Muscle of leg (tissue), 16 donors: ENCODE results near the gene DHRSX. TPM values are rescaled to one million over a fixed set of nuclear protein-coding genes. Genes with fewer than 3 reads are reported as not detected.

ENCODE experiments used
- DNase-seq: peaks from one replicate; pipeline ENCODE4 v3.0.0; 2013
- H3K27ac ChIP-seq: one replicate; pipeline ENCODE4 v1.5.1; 2013; ENCODE audit warnings: mild to moderate bottlenecking, low read length, control low read depth
- H3K27me3 ChIP-seq: one replicate; pipeline ENCODE4 v1.6.1; 2013; ENCODE audit warnings: low read length; ENCODE audit not compliant: control insufficient read depth, insufficient read depth
- H3K36me3 ChIP-seq: one replicate; pipeline ENCODE4 v1.6.1; 2013; ENCODE audit warnings: low read length; ENCODE audit not compliant: control insufficient read depth, insufficient read depth
- H3K4me1 ChIP-seq: one replicate; pipeline ENCODE4 v1.6.1; 2013; ENCODE audit warnings: low read length; ENCODE audit not compliant: control insufficient read depth, insufficient read depth
- H3K4me3 ChIP-seq: one replicate; pipeline ENCODE4 v1.5.1; 2013; ENCODE audit warnings: low read length, control low read depth
- H3K9me3 ChIP-seq: replicated peaks from 2 replicates; pipeline ENCODE4 v1.6.1; 2013; ENCODE audit warnings: low read depth, low read length; ENCODE audit not compliant: control insufficient read depth
- WGBS: methylation state at CpG from one replicate; pipeline ENCODE4 v1.1.5; 2013; ENCODE audit warnings: missing lambda C conversion rate; ENCODE audit not compliant: insufficient coverage; 5-methylcytosine and 5-hydroxymethylcytosine counted together
- long read RNA-seq, 11 donors: transcript quantifications; one replicate each; lab custom pipeline, GENCODE V29; 2026
- polyA plus RNA-seq, 8 donors: library from polyadenylated mRNA; unstranded; fragments of 120-200 nt; gene quantifications; one replicate each; pipeline versions ENCODE4 v1.2.1 to v1.2.3, GENCODE V29; 2013; ENCODE audit warnings: inconsistent platforms in 1 of 8, low replicate concordance in 1 of 8; ENCODE audit not compliant: insufficient read length in 8 of 8, insufficient read depth in 1 of 8
- total RNA-seq: library from RNA; stranded (reverse); fragments of 120-200 nt; gene quantifications from one replicate; pipeline ENCODE4 v1.2.4, GENCODE V29; 2013

The DHRSX gene, protein sequence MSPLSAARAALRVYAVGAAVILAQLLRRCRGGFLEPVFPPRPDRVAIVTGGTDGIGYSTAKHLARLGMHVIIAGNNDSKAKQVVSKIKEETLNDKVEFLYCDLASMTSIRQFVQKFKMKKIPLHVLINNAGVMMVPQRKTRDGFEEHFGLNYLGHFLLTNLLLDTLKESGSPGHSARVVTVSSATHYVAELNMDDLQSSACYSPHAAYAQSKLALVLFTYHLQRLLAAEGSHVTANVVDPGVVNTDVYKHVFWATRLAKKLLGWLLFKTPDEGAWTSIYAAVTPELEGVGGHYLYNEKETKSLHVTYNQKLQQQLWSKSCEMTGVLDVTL
- total RNA-seq (11.4 TPM), polyA plus RNA-seq (10 to 100 TPM; 12.7 to 19.1 (median 14.4) TPM)
- long read RNA-seq, donor 1, partial matches to known transcripts: 0 of 3 reads
- long read RNA-seq, donor 1, other reads (novel, unspliced or antisense): 0 of 3 reads
- long read RNA-seq, donor 2: 0 reads
- long read RNA-seq, donor 3, partial matches to known transcripts: 6 of 8 reads
- long read RNA-seq, donor 3, other reads (novel, unspliced or antisense): 0 of 8 reads
- long read RNA-seq, donor 4, transcript DHRSX-201 (7 exons, 2,571 nt): major isoform, 8 of 8 reads
- long read RNA-seq, donor 4, partial matches to known transcripts: 0 of 8 reads
- long read RNA-seq, donor 4, other reads (novel, unspliced or antisense): 0 of 8 reads
- long read RNA-seq, donor 5, transcript DHRSX-201 (7 exons, 2,571 nt): major isoform, 5 of 22 reads
- long read RNA-seq, donor 5, partial matches to known transcripts: 17 of 22 reads
- long read RNA-seq, donor 5, other reads (novel, unspliced or antisense): 0 of 22 reads
- long read RNA-seq, donor 6, transcript DHRSX-201 (7 exons, 2,571 nt): major isoform, 7 of 14 reads
- long read RNA-seq, donor 6, partial matches to known transcripts: 5 of 14 reads
- long read RNA-seq, donor 6, other reads (novel, unspliced or antisense): 0 of 14 reads
- long read RNA-seq, donor 7, transcript DHRSX-201 (7 exons, 2,571 nt): major isoform, 7 of 15 reads
- long read RNA-seq, donor 7, partial matches to known transcripts: 7 of 15 reads
- long read RNA-seq, donor 7, other reads (novel, unspliced or antisense): 0 of 15 reads
- long read RNA-seq, donor 8, transcript DHRSX-201 (7 exons, 2,571 nt): major isoform, 7 of 7 reads
- long read RNA-seq, donor 8, partial matches to known transcripts: 0 of 7 reads
- long read RNA-seq, donor 8, other reads (novel, unspliced or antisense): 0 of 7 reads
- long read RNA-seq, donor 9, partial matches to known transcripts: 0 of 2 reads
- long read RNA-seq, donor 9, other reads (novel, unspliced or antisense): 0 of 2 reads
- long read RNA-seq, donor 10, partial matches to known transcripts: 0 of 1 reads
- long read RNA-seq, donor 10, other reads (novel, unspliced or antisense): 0 of 1 reads
- long read RNA-seq, donor 11, partial matches to known transcripts: 0 of 2 reads
- long read RNA-seq, donor 11, other reads (novel, unspliced or antisense): 0 of 2 reads

DNA sequence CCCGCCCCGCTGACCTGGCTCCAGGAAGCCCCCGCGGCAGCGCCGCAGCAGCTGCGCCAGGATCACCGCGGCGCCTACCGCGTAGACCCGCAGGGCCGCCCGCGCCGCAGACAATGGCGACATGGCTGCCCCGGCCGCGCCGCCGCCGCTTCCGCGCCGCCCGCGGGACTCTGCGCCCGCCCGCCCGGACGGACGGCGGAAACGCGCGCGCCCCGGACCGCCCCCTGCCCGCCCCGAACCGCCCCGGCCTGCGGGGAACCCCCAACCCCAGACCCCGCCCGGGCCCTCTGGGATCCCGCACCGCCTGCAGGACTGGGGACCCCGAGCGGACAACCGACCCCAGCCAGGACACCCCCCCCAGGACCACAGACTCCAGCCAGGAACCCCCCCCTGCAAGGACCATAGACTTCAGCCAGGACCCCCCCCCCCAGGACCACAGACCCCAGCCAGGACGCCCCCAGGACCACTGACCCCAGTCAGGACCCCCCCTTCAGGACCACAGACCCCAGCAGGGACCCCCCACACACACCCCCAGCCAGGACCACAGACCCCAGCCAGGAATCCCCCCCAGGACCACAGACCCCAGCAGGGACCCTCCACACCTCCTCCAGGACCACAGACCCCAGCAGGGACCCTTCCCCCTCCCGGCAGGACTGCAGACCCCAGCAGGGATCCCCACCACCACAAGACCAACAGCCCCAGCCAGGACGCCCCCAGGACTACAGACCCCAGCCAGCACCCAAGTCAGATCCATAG, at the start of gene DHRSX, which contains the start of gene ZBED1:
Gene DHRSX, minus strand, starts transcription at position 174 of the 756 bp plus-strand sequence. Its CDS starts 51 bp downstream, at position 123.
Gene ZBED1, minus strand, starts transcription at position 174 of the 756 bp plus-strand sequence. CDS start 10,257 bp downstream, outside the sequence.
- no peaks in the 10 kb centered on the region for H3K9me3 ChIP-seq
- 5% methylated on average over 30 of the region's 57 CpGs for WGBS
- H3K27me3 ChIP-seq: no peaks in the 10 kb centered on the region
- no peaks in the 10 kb centered on the region for H3K36me3 ChIP-seq
- peak; percentile 63 for DNase-seq
- peak within 1 kb of the TSS; percentile 49 for H3K4me3 ChIP-seq
- peaks cover 19% of the 10 kb centered on the region for H3K4me1 ChIP-seq
- peak within 1 kb of the TSS; percentile 70 for H3K27ac ChIP-seq

DNA sequence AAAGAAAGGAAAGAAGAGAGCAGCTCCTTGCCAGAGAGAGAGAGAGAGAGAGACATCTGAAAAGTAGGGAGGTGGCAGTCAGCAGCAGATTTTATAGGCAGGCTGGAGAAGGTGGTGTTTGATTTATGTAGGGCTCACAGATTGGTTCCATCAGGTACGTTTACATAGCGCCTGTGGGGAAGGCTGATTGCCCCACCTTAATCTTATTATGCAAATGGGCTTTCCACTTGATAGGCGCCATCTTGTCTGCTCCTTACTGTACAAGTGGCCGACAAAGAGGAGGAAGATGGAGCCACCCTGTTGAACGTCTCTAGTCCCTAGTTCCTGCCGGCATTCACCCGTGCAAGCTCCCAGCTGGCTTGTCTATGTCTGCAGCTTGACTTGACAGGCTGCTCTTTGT, 49.1 kb upstream of the DHRSX start:
- Histone ChIP-seq H3K27me3 (peaks cover 4% of the 10 kb centered on the region), H3K4me1 (no peaks in the 10 kb centered on the region), H3K27ac (no peak overlapping the region), H3K9me3 (no peaks in the 10 kb centered on the region), H3K4me3 (no peak overlapping the region), H3K36me3 (no peaks in the 10 kb centered on the region)
- no peak for DNase-seq
- WGBS: 38% methylated on average over 5 of the region's 7 CpGs

DNA sequence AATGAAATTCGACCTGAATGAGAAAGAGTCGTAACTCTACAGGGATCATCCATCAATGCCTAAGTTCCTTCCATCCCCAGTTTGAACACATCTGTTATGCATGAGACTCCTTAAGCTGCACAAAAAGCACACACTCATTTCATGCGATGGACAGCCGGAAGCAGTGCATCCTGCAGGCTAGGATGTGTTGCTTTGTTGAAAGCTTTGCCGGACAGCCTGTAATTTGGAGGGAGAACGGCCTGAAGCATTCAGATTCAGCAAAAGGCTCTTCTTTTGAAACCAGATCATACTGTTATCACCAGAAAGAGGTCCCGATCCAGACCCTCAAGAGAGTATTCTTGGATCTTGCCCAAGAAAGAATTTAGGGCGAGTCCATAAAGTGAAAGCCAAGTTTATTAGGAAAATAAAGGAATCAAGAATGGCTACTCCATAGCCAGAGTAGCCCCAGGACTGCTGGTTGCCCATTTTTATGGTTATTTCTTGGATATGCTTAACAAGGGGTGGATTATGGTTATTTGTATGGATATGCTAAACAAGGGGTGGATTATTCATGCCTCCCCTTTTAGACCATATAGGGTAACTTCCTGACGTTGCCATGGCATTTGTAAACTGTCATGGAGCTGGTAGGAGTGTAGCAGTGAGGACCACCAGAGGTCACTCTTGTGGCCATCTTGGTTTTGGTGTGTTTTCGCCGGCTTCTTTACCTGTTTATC, 48.1 kb upstream of the DHRSX start:
- WGBS: 17% methylated on average over 5 of the region's 11 CpGs
- Histone ChIP-seq H3K9me3 (no peaks in the 10 kb centered on the region), H3K27me3 (peaks cover 4% of the 10 kb centered on the region), H3K4me1 (no peaks in the 10 kb centered on the region), H3K36me3 (no peaks in the 10 kb centered on the region), H3K27ac (no peak overlapping the region), H3K4me3 (no peak overlapping the region)
- DNase-seq: peak; percentile 51

DNA sequence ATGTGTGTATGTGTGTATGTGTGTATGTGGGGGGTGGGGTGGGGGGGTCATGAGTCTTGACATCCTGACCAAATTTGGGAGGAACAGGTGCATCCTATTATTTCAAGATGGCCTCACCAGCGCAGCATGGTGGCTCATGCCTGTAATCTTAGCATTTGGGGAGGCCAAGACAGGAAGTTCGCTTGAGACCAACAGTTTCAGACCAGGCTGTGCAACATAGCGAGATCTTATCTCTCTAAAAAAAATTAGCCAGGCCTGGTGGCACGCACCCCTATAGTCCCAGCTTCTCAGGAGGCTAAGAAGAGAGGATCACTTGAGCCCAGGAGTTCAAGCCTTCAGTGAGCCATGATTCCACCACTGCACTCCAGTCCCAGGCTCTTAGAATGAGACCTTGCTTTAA, 47.0 kb upstream of the DHRSX start:
- no peak for DNase-seq
- WGBS: 60% methylated on average over 1 of the region's 4 CpGs
- Histone ChIP-seq H3K27ac (no peak overlapping the region), H3K9me3 (no peaks in the 10 kb centered on the region), H3K4me3 (no peak overlapping the region), H3K27me3 (peaks cover 4% of the 10 kb centered on the region), H3K4me1 (no peaks in the 10 kb centered on the region), H3K36me3 (no peaks in the 10 kb centered on the region)

DNA sequence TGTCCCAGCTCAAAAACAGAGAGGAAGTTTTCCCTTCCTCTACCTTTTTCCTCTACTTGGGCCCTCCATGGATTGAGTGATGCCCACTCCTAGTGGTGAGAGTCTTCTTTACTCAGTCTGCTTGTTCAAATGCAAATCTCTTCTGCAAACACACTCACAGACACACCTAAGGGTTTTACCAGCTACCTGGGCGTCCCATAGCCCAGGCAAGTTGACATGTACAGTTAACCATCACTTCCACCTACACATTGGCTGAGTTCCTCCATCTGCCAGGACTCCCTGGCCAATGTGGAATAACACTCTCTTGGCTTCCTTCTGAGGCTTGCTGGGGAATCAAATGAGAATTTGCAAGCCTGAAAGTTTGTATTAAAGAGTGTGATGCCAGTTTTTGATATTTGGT, 45.7 kb upstream of the DHRSX start:
- peaks cover 4% of the 10 kb centered on the region for H3K27me3 ChIP-seq
- no peaks in the 10 kb centered on the region for H3K4me1 ChIP-seq
- WGBS: 83% methylated on average over 1 of the region's 1 CpG
- H3K36me3 ChIP-seq: no peaks in the 10 kb centered on the region
- no peak for DNase-seq
- no peaks in the 10 kb centered on the region for H3K9me3 ChIP-seq
- H3K4me3 ChIP-seq: no peak overlapping the region
- no peak overlapping the region for H3K27ac ChIP-seq

DNA sequence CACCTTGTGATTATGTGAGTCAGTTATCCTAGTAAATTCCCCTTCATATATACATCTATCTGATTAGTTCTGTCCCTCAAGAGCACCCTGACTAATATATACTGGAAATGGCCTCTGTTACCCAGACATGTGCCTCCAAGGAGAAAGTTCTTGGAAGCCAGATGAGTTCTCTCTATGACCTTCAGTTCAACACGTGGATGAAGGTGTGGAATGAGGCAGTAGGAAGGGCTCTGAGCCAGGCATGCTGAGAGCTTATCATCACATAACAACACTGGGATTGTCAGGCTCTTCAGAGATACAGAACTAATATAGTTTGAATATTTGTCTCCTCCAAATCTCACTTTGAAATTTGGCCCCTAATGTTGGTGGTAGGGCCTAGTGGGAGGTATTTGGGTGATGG, 44.4 kb upstream of the DHRSX start:
- H3K9me3 ChIP-seq: no peaks in the 10 kb centered on the region
- no peaks in the 10 kb centered on the region for H3K36me3 ChIP-seq
- peaks cover 2% of the 10 kb centered on the region for H3K27me3 ChIP-seq
- no CpG with 5 or more reads among the region's 1 CpG for WGBS
- H3K4me1 ChIP-seq: no peaks in the 10 kb centered on the region
- H3K4me3 ChIP-seq: no peak overlapping the region
- no peak for DNase-seq
- no peak overlapping the region for H3K27ac ChIP-seq

DNA sequence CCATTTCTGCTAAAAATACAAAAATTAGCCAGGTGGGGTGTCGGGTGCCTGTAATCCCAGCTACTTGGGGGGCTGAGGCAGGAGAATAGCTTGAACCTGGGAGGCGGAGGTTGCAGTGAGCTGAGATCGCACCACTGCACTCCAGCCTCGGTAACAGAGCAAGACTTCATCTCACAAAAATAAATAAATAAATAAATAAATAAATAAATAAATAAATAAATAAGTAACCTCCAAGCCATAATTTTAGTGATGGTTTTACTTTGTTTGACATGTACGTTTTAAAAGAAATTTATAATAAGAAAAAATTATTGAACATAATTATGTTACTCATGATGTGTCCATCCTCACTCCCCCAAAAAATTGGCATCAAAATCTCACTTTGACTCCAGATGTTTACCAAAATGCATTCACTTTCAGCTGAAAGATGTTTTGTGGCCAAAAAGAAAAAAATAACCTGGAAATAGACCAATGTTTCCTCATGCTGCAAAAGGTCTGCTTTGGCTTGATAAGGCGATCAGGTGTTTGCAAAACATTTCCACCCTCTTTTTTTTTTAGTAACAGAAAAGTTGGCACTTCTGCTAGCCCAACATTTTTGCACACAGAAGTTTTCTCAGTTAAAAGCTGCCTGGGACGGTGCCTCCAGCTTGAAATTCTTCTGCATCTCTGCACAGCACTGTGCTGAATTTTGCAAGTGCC, 42.2 kb upstream of the DHRSX start:
- Histone ChIP-seq H3K27ac (no peak overlapping the region), H3K4me3 (no peak overlapping the region), H3K27me3 (peaks cover 3% of the 10 kb centered on the region), H3K36me3 (no peaks in the 10 kb centered on the region), H3K9me3 (no peaks in the 10 kb centered on the region), H3K4me1 (no peaks in the 10 kb centered on the region)
- DNase-seq: peak; percentile 61
- 11% methylated on average over 2 of the region's 7 CpGs for WGBS

DNA sequence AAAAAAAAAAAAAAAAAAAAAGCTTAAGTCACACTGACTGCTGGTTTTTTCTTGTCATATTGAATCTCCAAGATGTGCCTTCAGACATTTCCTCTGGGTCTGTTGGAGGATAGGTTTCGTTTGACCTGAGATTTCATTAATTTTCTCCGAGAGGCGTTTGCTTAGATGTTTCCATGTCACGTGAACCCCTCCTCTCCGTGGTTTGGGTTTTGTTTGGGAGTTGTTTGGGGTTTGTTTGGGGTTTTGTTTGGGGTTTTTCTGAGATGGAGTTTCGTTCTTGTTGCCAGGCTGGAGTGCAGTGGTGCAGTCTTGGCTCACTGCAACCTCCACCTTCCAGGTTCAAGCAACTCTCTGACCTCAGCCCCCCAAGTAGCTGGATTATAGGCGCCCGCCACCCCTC, 40.8 kb upstream of the DHRSX start:
- Histone ChIP-seq H3K27me3 (peaks cover 3% of the 10 kb centered on the region), H3K9me3 (no peaks in the 10 kb centered on the region), H3K4me3 (no peak overlapping the region), H3K27ac (no peak overlapping the region), H3K4me1 (peaks cover 3% of the 10 kb centered on the region), H3K36me3 (no peaks in the 10 kb centered on the region)
- WGBS: 75% methylated on average over 6 of the region's 8 CpGs
- DNase-seq: no peak
